AG04450 (cell line): ENCODE measurements around the gene IRF5. TPM values are rescaled to one million over a fixed set of nuclear protein-coding genes. Genes with fewer than 3 reads are reported as not detected.

Experiments
- CTCF ChIA-PET: fragments of 300-600, 350-600 bp; formaldehyde crosslinking; extraction: SDS; loops from one replicate; lab custom pipeline; 2022; ENCODE audit warnings: antibody characterized with exemption, inconsistent platforms; lab: Charles Lee
- POLR2A ChIA-PET: fragments of 350-600 bp; formaldehyde crosslinking; extraction: SDS; loops from one replicate; lab custom pipeline; 2021; ENCODE audit warnings: antibody characterized with exemption, inconsistent platforms; lab: Yijun Ruan, JAX
- DNase-seq: peaks from one replicate; pipeline ENCODE4 v3.0.0-alpha.2; 2011; ENCODE audit warnings: low read depth, low spot score
- H3K27ac ChIP-seq: one replicate; pipeline ENCODE4 v1.5.1; 2012; ENCODE audit warnings: low read depth, low read length, control low read depth
- H3K27me3 ChIP-seq: one replicate; pipeline ENCODE4 v1.6.0; 2012; ENCODE audit warnings: low read length; ENCODE audit not compliant: control insufficient read depth, insufficient read depth
- H3K4me3 ChIP-seq: 2 replicates; pipeline ENCODE4 v1.5.1; 2011; ENCODE audit warnings: mild to moderate bottlenecking, low read depth, low read length, control low read depth
- H3K9me3 ChIP-seq: 2 replicates; pipeline ENCODE4 v1.5.1; 2012; ENCODE audit warnings: low read length; ENCODE audit not compliant: control insufficient read depth, insufficient read depth
- polyA plus RNA-seq: library from polyadenylated mRNA; depleted of rRNA; stranded (reverse); fragments of >200 nt; gene quantifications from 2 replicates; pipeline ENCODE4 v1.2.3, GENCODE V29; 2011
- TF ChIP-seq, protein P1 (sequence below): IDR thresholded peaks from 2 replicates; pipeline ENCODE4 v1.5.1; 2011; ENCODE audit warnings: low read depth, low read length, control low read depth, inconsistent platforms

The IRF5 gene
- polyA plus RNA-seq, 1 experiment: 0.06 TPM

DNA sequence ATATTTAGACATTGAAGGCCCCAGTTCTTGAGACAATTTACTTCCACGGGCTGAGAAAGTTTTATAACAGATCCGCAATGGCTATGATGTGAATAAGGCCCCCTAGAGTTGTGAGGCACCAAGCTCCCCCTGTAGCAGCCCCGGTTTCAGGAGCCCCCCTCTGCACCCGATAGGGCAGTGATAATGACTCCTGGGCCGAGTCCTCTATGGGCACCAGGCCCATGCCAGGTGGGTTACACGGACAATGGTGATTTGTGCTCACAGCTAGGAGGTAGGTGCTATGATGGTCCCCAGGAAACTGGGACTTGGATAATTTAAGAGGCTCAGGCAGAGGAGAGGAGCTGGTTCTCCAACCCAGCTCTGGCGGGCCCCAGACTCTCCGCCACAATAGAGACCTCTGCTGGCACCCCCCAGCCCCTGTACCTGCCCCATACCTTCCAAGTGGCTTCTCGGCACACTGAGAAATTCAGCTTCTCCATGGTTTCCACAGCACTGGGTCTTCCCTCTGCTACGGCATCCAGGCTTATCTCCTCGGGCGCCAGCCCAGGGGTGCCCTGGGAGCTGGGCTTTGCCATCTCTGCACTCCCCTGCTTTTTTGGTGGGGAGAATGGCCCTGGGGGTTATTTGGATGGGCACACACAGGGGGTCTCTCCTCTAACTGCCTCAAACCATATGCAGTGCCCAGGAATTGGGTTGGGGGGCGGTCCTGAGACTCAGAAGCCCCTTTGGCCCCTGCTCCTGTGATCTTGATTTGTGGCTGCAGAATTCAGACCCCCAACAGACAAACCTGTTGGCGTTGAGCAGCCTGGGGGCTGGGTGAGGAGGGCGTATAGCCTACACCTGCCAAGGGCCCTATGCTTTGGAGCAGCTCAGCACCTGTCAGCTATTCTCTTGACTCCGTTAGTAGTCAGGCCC lies 15.0 kb upstream of the IRF5 start:
- H3K4me3 ChIP-seq: no peak overlapping the region
- H3K27ac ChIP-seq: peak overlapping the region; percentile 11
- H3K27me3 ChIP-seq: peaks cover 60% of the 10 kb centered on the region
- no peaks in the 10 kb centered on the region for H3K9me3 ChIP-seq
- DNase-seq: no peak
- POLR2A ChIA-PET: interaction anchor here (0.5 kb wide), 1 partner anchor 76 kb away, joined by 3 read pairs; no protein-coding TSS in a partner anchor
- TF ChIP-seq, protein P1, sequence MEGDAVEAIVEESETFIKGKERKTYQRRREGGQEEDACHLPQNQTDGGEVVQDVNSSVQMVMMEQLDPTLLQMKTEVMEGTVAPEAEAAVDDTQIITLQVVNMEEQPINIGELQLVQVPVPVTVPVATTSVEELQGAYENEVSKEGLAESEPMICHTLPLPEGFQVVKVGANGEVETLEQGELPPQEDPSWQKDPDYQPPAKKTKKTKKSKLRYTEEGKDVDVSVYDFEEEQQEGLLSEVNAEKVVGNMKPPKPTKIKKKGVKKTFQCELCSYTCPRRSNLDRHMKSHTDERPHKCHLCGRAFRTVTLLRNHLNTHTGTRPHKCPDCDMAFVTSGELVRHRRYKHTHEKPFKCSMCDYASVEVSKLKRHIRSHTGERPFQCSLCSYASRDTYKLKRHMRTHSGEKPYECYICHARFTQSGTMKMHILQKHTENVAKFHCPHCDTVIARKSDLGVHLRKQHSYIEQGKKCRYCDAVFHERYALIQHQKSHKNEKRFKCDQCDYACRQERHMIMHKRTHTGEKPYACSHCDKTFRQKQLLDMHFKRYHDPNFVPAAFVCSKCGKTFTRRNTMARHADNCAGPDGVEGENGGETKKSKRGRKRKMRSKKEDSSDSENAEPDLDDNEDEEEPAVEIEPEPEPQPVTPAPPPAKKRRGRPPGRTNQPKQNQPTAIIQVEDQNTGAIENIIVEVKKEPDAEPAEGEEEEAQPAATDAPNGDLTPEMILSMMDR: no peak
- CTCF ChIA-PET: no interaction called here

DNA sequence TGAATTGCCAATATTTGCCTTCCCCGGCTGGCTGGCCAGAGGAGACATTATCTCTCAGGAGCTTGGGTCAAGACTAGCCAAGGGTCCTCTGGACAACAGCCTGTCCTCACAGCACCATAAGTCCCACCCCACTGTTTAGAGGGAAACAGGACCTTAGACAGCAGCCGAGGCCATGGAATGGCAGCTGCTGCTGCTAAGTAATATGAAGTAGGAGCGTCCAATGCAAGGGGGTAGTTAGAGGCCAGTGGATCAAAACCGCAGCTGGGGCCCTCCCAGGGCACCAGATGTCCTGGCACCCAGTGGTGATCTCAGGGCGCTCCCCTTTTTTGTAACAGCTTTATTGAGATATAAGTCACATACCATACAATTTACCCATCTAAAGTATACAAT lies 14.3 kb upstream of the IRF5 start:
- TF ChIP-seq, protein P1: no peak
- peaks cover 4% of the 10 kb centered on the region; the same call in 1 of the 2 replicates for H3K9me3 ChIP-seq
- DNase-seq: no peak
- H3K27me3 ChIP-seq: peaks cover 57% of the 10 kb centered on the region
- H3K4me3 ChIP-seq: no peak overlapping the region
- ChIA-PET POLR2A (no interaction called here), CTCF (no interaction called here)
- peak overlapping the region; percentile 11 for H3K27ac ChIP-seq

DNA sequence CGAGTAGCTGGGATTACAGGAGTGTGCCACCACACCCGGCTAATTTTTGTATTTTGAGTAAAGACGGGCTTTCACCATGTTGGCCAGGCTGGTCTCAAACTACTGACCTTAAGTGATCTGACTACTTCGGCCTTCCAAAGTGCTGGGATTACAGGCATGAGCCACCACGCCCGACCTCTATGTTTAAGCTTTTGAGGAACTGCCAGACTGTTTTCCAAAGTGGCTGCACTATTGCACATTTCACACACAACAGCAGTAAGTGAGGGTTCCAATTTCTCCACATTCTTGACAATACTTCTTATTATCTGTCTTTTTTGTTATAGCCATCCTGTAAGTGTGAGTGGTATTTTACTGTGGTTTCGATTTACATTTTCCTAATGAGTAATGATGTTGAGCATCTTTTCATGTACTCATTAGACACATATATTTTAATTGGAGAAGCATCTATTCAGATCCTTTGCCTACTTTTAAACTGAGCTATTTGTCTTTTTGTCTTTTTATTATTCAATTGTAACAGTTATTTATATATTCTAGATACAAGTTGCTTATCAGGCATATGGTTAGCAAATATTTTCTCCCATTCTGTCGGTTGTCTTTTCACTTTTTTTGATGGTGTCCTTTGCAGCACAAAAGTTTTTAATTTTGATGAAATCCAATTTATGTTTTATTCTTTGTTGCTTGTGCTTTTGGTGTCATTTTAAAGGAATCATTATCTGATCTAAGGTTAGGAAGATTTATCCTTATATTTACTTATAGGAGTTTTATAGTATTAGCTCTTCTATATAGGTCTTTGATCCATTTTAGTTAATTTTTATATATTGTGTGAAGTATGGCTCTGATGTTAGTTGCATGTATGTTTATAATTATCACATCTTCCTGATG lies 12.8 kb upstream of the IRF5 start:
- ChIA-PET POLR2A (no interaction called here), CTCF (interaction anchor here (0.9 kb wide), 2 partner anchors 41 to 167 kb away, joined by 4 read pairs; no protein-coding TSS in a partner anchor)
- Histone ChIP-seq H3K27ac (no peak overlapping the region), H3K4me3 (no peak overlapping the region), H3K27me3 (peaks cover 43% of the 10 kb centered on the region), H3K9me3 (peaks cover 5% of the 10 kb centered on the region; the same call in 1 of the 2 replicates)
- TF ChIP-seq, protein P1: no peak
- DNase-seq: no peak

DNA sequence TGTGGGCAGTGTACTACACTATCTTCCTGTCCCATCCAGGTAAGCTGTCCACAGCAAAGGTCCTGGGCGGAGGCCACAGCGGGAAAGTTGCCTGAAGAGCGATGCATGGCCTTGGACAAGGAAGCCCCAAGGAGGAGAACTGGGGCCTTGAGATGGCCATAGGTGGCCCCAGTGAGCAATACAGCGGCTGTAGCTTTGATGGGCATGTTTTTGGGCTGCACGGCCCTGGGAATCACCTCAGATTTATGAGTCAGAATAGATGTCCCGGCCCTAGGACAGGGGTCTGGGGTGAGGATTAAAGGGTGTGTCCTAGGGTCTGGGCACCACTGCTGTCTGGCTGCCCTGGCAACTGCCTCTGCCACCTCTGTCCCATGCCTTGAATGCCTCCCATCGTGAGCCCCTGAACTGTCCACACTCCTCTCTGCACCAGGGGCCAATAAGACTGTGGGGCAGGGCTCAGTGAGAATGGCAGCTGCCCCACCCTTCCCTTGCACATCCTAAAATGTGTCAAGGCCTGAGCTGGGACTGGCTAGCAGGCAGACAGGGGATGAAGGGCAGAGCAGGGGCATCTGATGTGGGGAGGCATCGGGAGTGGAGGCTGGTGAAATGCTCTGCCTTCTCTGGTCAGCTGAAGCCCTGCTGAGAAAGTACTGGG lies 9.4 kb upstream of the IRF5 start:
- Histone ChIP-seq H3K9me3 (peaks cover 5% of the 10 kb centered on the region; the same call in 1 of the 2 replicates), H3K4me3 (no peak overlapping the region), H3K27me3 (peaks cover 22% of the 10 kb centered on the region), H3K27ac (no peak overlapping the region)
- ChIA-PET POLR2A (no interaction called here), CTCF (no interaction called here)
- TF ChIP-seq, protein P1: no peak
- DNase-seq: no peak
